CD4-positive, alpha-beta T cell treated with Interleukin-10 for 1 hour (primary cell): Measurements from ENCODE around the gene SMC1B.
"Not testable (repeated sequence)": the region's sequence is repeated elsewhere in the genome, so short reads cannot be mapped to it uniquely, and the experiment has no call there.

ENCODE experiments used
- DNase-seq: peaks from one replicate; pipeline ENCODE4 v3.0.0-alpha.2; 2020

SMC1B gene

DNA sequence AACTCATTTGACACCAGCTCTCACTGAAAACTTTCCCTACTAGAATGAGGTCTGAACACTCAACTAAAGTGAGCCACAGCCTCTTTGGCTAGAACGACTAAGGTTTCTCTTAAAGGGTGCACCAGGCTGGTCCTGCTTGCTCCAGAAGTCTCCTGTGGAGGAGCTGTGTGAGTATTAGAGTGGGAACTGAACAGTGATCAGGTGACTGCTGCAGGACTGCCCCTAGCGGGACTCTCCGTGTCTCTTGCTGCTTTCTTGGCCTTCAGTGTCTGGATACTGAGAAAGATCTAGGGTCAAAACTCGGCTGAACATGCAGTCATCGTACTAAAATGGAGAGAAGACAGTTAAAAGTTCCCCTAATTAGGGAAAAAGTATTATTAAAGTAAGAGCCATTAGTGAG is 69.1 kb downstream of the SMC1B start:
- DNase-seq: no peak

DNA sequence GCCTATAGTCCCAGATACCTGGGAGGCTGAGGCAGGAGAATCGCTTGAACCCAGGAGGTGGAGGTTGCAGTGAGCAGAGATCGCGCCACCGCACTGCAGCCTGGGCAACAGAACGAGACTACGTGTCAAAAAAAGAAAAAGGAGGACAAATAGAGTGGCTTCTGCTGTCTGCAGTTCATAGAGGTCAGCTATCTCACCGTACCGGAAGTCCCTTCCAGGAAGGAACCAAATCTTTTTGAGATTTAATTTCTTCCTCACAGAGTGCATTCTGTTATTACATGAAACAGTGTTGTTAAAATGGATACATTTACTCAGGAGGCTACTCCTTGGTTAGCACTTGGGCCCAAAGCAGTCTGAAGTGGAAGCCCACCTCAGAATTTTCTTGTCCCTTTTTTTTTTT is 70.3 kb downstream of the SMC1B start:
- no peak for DNase-seq

DNA sequence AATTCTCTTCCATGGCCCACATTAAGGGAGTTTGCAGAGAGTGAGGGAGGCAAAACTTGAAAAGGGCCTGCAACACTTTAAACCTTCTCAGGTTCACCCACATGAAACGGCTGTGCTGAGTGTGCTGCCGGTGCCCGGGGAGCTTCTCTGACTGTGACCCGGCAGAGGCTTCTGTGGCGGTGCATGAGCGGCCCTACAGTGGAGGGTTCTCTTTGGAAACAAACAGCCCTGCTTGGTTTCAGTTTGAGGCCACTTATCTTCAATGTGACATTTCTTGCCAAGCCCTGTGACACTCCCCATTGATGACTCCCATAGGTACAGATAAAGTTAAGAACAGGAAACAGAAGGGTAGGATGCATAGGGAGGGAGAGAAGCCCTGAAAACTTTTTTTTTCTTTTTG is 71.9 kb downstream of the SMC1B start:
- DNase-seq: peak; percentile 51

- no peak for DNase-seq
Observed at GRCh38 chr22:45340323-45340722, 73.1 kb downstream of the SMC1B start.

- DNase-seq: no peak
Observed at GRCh38 chr22:45338795-45339194, 74.6 kb downstream of the SMC1B start.

- DNase-seq: no peak
Observed at GRCh38 chr22:45337536-45337935, 75.9 kb downstream of the SMC1B start.

GRCh38 chr22:45336971-45337431 is 76.4 kb downstream of the SMC1B start:
- DNase-seq: peak; percentile 28

DNA sequence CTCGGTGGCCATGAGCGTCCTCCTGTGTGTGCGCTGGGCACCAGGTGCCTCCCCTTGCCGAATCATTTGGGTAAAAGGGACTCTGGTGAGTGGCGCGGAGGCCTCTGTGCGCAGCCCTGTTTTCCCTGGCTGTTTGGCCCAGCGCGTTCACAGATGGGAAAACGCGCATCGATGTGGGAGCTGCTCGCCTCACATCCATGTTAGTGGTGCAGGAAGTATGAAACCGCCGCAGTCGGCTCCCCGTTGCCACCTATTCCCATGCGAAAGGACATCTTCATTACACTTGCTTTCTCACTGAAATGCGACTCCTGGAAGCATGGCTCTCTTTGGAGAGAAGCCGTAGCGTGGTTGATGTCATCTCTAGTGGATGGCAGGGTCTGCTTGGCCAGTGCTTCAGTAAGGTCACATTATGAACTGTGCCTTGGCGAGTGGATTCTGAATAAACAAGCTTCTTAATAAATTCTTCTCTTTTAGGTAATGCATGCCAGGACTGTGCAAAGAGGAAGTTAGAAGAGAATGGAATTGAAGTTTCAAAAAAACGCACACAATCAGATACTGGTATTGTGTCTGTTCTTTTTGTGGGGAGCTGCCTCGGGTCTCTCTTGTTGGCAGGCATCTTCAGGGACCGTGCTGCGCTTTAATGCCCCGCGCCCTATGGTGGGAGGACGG is 77.4 kb downstream of the SMC1B start:
- DNase-seq: no peak

DNA sequence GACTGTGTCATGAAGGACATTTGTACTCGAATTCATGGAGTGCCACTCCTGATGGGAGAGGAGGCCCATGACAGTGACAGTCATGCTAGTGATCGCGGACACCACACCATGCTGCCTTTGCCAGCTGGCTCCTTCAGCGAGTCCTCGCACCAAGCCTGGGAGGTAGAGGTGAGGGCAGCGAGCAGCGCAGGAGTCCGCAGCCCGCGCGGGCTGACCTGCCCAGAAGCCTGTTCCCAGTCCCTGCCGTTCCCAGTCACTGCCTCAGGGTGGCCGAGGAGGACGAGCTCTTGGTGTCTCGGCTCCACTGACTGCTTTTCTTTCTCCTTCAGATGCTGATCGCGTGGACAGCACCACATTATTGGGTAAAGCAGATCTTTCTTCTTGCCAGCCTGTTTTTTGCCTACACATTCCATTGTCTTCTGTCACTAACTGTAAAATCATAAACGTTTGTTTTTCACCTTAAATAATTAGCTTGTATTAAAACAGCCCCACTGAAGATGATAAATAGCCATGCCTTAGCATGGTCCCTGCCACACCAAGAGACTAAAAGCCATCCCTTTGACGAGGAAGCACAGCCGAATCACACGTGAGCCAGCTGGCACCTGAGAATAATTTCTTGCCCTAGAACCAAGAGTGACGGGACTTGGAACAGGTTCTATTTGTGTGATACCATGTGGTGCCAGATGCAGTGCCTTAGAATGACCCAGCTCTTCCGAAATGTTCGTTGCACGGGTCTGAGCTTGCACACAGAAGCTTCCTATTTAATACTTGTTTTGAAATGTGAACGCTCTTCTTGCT is 78.2 kb downstream of the SMC1B start:
- DNase-seq: no peak

DNA sequence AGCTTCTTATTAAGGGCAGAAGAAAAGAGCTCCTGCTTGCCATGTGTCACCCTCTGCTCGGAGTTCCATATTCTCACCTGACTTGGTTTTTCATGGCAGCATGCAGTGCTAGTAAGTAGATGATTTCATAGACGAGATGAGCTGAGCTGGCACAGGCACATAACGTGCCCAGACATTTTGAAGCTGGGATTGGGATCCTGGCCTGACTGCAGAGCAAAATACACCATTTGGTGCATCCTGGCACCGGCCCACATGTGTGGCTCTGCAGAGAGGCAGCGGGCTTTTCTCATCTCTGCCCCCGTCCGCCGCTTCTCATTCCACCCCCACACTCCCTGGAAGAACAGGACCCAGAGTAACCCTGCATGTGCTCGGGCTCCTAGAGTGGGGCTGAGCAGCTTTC is 78.9 kb downstream of the SMC1B start:
- no peak for DNase-seq

GRCh38 chr22:45334068-45334467 is 79.3 kb downstream of the SMC1B start:
- DNase-seq: no peak

- no peak for DNase-seq
Observed at GRCh38 chr22:45332001-45332400, 81.4 kb downstream of the SMC1B start.

DNA sequence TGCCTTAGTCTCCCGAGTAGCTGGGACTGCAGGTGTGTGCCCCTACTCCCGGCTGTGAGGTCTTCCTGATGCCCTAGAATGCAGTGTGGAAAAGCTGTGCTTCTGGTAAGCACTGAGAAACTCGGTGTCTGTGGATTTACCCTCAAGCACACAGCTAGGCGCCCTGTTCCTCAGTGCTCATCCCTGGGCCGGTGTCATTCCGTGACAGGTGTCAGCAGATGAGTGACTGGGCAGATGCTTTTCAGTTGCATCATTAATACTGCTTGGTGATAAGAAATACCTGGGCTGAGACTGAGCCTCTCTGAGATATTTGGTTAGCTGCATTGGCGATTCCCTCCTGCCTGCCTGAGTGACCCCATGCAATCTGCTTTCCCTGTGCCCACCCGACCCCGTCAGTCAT is 81.9 kb downstream of the SMC1B start:
- no peak for DNase-seq

- no peak for DNase-seq
Observed at GRCh38 chr22:45330548-45330947, 82.9 kb downstream of the SMC1B start.

DNA sequence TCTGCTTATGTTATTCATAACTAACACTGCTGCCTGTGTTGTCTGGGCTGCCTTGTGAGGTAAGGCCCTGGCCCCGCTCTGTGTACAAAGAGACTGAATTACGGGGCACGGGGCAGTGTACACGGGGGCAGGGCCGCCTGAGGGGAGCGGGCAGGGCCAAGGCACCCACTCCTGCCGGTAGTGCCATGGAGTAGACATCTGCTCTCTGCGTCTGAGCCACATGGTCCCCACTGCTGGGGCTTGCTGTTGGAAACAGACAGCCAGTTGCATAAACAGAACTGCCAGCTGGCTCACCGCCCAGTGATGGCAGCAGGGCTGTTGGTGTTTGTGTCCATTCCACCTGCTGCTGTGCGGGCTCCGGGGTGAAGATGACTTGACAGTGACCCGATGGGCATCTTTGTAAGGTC is 83.9 kb downstream of the SMC1B start:
- no peak for DNase-seq

GRCh38 chr22:45328822-45329529 is 84.4 kb downstream of the SMC1B start:
- DNase-seq: no peak

DNA sequence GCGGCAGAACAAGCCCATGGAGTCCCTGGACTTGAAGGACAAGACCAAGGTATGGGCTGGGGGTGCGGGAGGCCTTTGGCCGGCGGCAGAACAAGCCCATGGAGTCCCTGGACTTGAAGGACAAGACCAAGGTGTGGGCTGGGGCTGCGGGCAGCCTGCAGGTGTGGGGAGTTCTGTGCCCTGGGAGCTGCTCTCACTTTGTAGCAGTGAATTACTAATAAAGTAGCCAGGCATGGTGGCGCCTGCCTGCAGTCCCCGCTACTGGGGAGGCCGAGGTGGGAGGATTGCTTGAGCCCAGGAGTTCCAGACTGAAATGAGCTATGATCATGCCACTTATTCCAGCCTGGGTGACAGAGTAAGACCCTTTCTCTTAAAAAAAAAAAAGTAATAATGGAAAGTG is 85.1 kb downstream of the SMC1B start:
- DNase-seq: not testable (repeated sequence)

DNA sequence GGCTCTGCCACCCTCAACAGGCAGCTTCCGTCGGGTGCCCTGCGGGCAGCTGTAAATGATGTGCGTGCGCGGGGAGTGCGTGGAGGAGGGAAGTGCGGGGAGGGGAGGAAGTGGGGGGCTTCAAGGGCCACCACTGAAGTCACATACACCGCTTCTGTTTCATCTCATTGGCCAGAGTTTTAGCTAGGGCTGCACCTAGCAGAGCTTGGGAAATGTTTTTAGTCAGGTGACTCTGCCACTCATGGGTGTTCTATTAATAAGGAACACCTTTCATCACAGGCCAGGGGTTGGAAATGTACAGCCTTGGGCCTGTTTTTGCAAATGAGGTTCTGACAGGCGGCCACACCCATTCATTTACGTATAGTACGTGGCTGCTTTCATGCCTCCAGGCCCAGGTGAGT is 89.1 kb downstream of the SMC1B start:
- DNase-seq: no peak

- no peak for DNase-seq
Observed at GRCh38 chr22:45323695-45324094, 89.7 kb downstream of the SMC1B start.

GRCh38 chr22:45322873-45323525 is 90.4 kb downstream of the SMC1B start:
- DNase-seq: no peak

DNA sequence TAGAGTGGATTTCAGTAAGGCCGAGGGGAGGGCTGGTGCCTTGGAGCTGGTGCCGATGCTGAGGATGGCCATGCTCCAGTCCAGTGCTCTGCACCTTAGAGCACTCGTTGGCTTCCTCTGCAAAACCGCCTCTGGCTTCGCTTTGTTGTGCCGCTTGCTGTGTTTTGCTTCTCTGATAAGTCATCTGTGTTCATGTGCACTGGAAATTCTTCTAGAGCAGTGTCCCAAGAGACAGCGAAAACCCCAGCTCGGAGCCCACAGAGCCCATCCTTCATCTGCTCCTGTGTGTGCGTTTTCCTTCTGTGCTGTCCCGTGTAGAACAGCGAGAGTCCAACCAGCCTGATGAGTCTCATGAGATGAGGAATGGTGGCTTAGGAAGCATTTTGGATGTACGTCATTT is 91.6 kb downstream of the SMC1B start:
- no peak for DNase-seq

- peak; percentile 40 for DNase-seq
Observed at GRCh38 chr22:45320357-45320976, 92.9 kb downstream of the SMC1B start.

GRCh38 chr22:45319324-45319685 is 94.1 kb downstream of the SMC1B start:
- DNase-seq: no peak
